HepG2 (cell line): Measurements from ENCODE around the gene SBNO1. TPM values are rescaled to one million over a fixed set of nuclear protein-coding genes. Genes with fewer than 3 reads are reported as not detected.

ENCODE experiments used
- ARID3A ChIP-seq: IDR thresholded peaks from 2 replicates; pipeline ENCODE4 v1.6.1; 2012; ENCODE audit warnings: low read depth, low read length, improper control_type of control experiment
- BCL3 ChIP-seq: sonication (generic); formaldehyde crosslinking; IDR thresholded peaks from 2 replicates; pipeline ENCODE4 v1.5.1; 2020; ENCODE audit warnings: mild to moderate bottlenecking, missing genetic modification reagents, moderate library complexity
- BCL6 ChIP-seq: IDR thresholded peaks from 2 replicates; pipeline ENCODE4 v1.6.1; 2016; ENCODE audit warnings: missing genetic modification reagents, missing compliant biosample characterization
- BRD4 ChIP-seq: sonication (generic); formaldehyde crosslinking; IDR thresholded peaks from 2 replicates; pipeline ENCODE4 v1.4.0; 2020; ENCODE audit warnings: missing genetic modification reagents
- DBP ChIP-seq: sonication (generic); formaldehyde crosslinking; IDR thresholded peaks from 2 replicates; pipeline ENCODE4 v1.4.0; 2020; ENCODE audit warnings: missing genetic modification reagents; ENCODE audit errors: not compliant biosample characterization
- DMAP1 ChIP-seq: IDR thresholded peaks from 2 replicates; pipeline ENCODE4 v1.6.1; 2016
- GFI1 ChIP-seq: sonication (generic); formaldehyde crosslinking; IDR thresholded peaks from 2 replicates; pipeline ENCODE4 v1.5.0; 2020; ENCODE audit warnings: missing genetic modification reagents, mild to moderate bottlenecking, borderline replicate concordance
- HDAC2 ChIP-seq: sonication (generic); formaldehyde crosslinking; IDR thresholded peaks from 2 replicates; pipeline ENCODE4 v1.4.0; 2020; ENCODE audit warnings: missing genetic modification reagents
- KDM3A ChIP-seq: IDR thresholded peaks from 2 replicates; pipeline ENCODE4 v1.6.1; 2018; ENCODE audit warnings: low read depth, missing compliant biosample characterization
- MXD1 ChIP-seq: sonication (generic); formaldehyde crosslinking; IDR thresholded peaks from 2 replicates; pipeline ENCODE4 v1.4.0; 2020; ENCODE audit warnings: mild to moderate bottlenecking, missing genetic modification reagents
- NR2F6 ChIP-seq, 2 experiments: IDR thresholded peaks; 2 replicates each; pipeline ENCODE4 v1.6.1; 2016; ENCODE audit warnings: antibody characterized with exemption in 1 of 2, mild to moderate bottlenecking in 1 of 2
- RAD21 ChIP-seq: fragments of 450-650 bp; formaldehyde crosslinking; IDR thresholded peaks from 2 replicates; pipeline ENCODE4 v1.5.0; 2020; ENCODE audit warnings: mild to moderate bottlenecking
- RBFOX2 ChIP-seq: fragments of 200-400 bp; formaldehyde crosslinking; IDR thresholded peaks from 2 replicates; pipeline ENCODE4 v1.6.1; 2017; ENCODE audit warnings: low read depth, mild to moderate bottlenecking, low read length
- TCF7 ChIP-seq: sonication (generic); IDR thresholded peaks from 2 replicates; pipeline ENCODE4 v1.6.1; 2016; ENCODE audit warnings: antibody characterized with exemption, low read depth
- ZEB1 ChIP-seq: IDR thresholded peaks from 2 replicates; pipeline ENCODE4 v1.6.1; 2012; ENCODE audit warnings: mild to moderate bottlenecking, low read depth, inconsistent platforms; ENCODE audit not compliant: insufficient replicate concordance
- ZFY ChIP-seq: sonication (generic); formaldehyde crosslinking; IDR thresholded peaks from 2 replicates; pipeline ENCODE4 v1.4.0; 2020; ENCODE audit warnings: missing genetic modification reagents
- ZMAT5 ChIP-seq: sonication (generic); formaldehyde crosslinking; IDR thresholded peaks from 2 replicates; pipeline ENCODE4 v1.5.0; 2020; ENCODE audit warnings: mild to moderate bottlenecking, low read depth, missing genetic modification reagents, borderline replicate concordance
- ZNF232 ChIP-seq: sonication (generic); formaldehyde crosslinking; IDR thresholded peaks from 2 replicates; pipeline ENCODE4 v1.4.0; 2020; ENCODE audit warnings: missing genetic modification reagents, borderline replicate concordance
- ZNF292 ChIP-seq: sonication (generic); formaldehyde crosslinking; IDR thresholded peaks from 2 replicates; pipeline ENCODE4 v1.8.1; 2022; ENCODE audit warnings: mild to moderate bottlenecking, low read depth, missing genetic modification reagents, borderline replicate concordance
- ZNF33B ChIP-seq: sonication (generic); formaldehyde crosslinking; IDR thresholded peaks from 2 replicates; pipeline ENCODE4 v1.5.1; 2020; ENCODE audit warnings: mild to moderate bottlenecking, missing genetic modification reagents
- ZNF446 ChIP-seq: sonication (generic); formaldehyde crosslinking; IDR thresholded peaks from 2 replicates; pipeline ENCODE4 v1.5.0; 2020; ENCODE audit warnings: mild to moderate bottlenecking, missing genetic modification reagents
- ZNF781 ChIP-seq: sonication (generic); formaldehyde crosslinking; IDR thresholded peaks from 2 replicates; pipeline ENCODE4 v1.5.1; 2020; ENCODE audit warnings: borderline replicate concordance, mild to moderate bottlenecking, missing genetic modification reagents; ENCODE audit errors: not compliant biosample characterization
- ZNF792 ChIP-seq: IDR thresholded peaks from 2 replicates; pipeline ENCODE4 v1.6.1; 2016
- ZNF883 ChIP-seq: sonication (generic); formaldehyde crosslinking; IDR thresholded peaks from 2 replicates; pipeline ENCODE4 v1.5.1; 2020; ENCODE audit warnings: mild to moderate bottlenecking, missing genetic modification reagents; ENCODE audit errors: not compliant biosample characterization
- ZSCAN21 ChIP-seq: sonication (generic); formaldehyde crosslinking; IDR thresholded peaks from 2 replicates; pipeline ENCODE4 v1.8.0; 2022; ENCODE audit warnings: mild to moderate bottlenecking, missing genetic modification reagents, moderate library complexity, borderline replicate concordance
- polyA plus RNA-seq, 8 experiments: library from polyadenylated mRNA; depleted of rRNA in 3 of 8; stranded (reverse) in 7 of 8; unstranded in 1 of 8; fragments of >200 nt; fragmentation: Illumina TruSeq in 4 of 8; extraction: Trizol in 4 of 8; gene quantifications; 2 replicates each; pipeline versions ENCODE4 v1.2.1 to v1.2.3, GENCODE V29; 2011 to 2016; ENCODE audit warnings: low read depth in 4 of 8, missing spikeins in 1 of 8, mixed read lengths in 1 of 8; ENCODE audit not compliant: insufficient read depth in 1 of 8
- total RNA-seq, 5 experiments: library from RNA; depleted of rRNA; stranded (reverse); fragments of >200 nt; fragmentation: Illumina TruSeq; extraction: Trizol; gene quantifications; 2 replicates each; pipeline ENCODE4 v1.2.3, GENCODE V29; 2016; ENCODE audit warnings: low read depth in 1 of 5

The SBNO1 gene
- total and polyA plus RNA-seq, 2 of the 13 experiments (the other 11 are each of a cell fraction or from before 2014, with no cell fraction given) = 10.9 to 40.2 TPM

- 0 out of 2 replicates have a peak, but pooled peaks have one; percentile 28 for TF ChIP-seq ZSCAN21 (CRISPR knock-in tag)
- no peak for TF ChIP-seq ZNF446
- TF ChIP-seq NR2F6 (IDR thresholded peaks at IDR 0.05) = peak; percentile 14; the same call in 1 of the 2 replicates
- TF ChIP-seq NR2F6 (CRISPR knock-in tag; IDR thresholded peaks at IDR 0.05) = peak; percentile 43; the same call in 1 of the 2 replicates
- TF ChIP-seq KDM3A (CRISPR knock-in tag) = peak; percentile 59; the same call in 1 of the 2 replicates
- TF ChIP-seq BCL6 = no peak
- no peak for TF ChIP-seq ZNF792 (CRISPR knock-in tag)
- no peak for TF ChIP-seq ZNF232 (CRISPR knock-in tag)
- TF ChIP-seq ZNF292 (CRISPR knock-in tag) = 0 out of 2 replicates have a peak, but pooled peaks have one; percentile 31
- TF ChIP-seq BRD4 (CRISPR knock-in tag) = no peak
- peak; percentile 41; the same call in 1 of the 2 replicates for TF ChIP-seq HDAC2 (CRISPR knock-in tag)
- TF ChIP-seq ZNF883 (CRISPR knock-in tag) = no peak
- peak; percentile 72 for TF ChIP-seq ZNF781 (CRISPR knock-in tag)
- TF ChIP-seq ZNF33B (CRISPR knock-in tag) = 0 out of 2 replicates have a peak, but pooled peaks have one; percentile 20
- 0 out of 2 replicates have a peak, but pooled peaks have one; percentile 20 for TF ChIP-seq RAD21 (CRISPR knock-in tag)
- no peak for TF ChIP-seq ZMAT5
- no peak for TF ChIP-seq ARID3A
- TF ChIP-seq GFI1 (CRISPR knock-in tag) = peak; percentile 60; the same call in 1 of the 2 replicates
- peak; percentile 61; the same call in 1 of the 2 replicates for TF ChIP-seq MXD1
- no peak for TF ChIP-seq TCF7
- peak; percentile 77 for TF ChIP-seq ZFY (CRISPR knock-in tag)
- peak; percentile 49 for TF ChIP-seq DBP (CRISPR knock-in tag)
- TF ChIP-seq BCL3 (CRISPR knock-in tag) = no peak
- no peak for TF ChIP-seq ZEB1
- peak; percentile 22; the same call in 1 of the 2 replicates for TF ChIP-seq DMAP1 (CRISPR knock-in tag)
- peak; percentile 87 for TF ChIP-seq RBFOX2
These were observed 25.1 kb upstream of the SBNO1 start (continued) for GRCh38 chr12:123389560-123390351.
